BLaER1 treated with 17β-estradiol and CSF1 and Interleukin-3, amounts not matched to agents 10 nM and 100 nM (cell line): ENCODE data around the gene MLKL.

Source experiments
- H3K27ac ChIP-seq, 11 experiments: shearing (Covaris generic); formaldehyde crosslinking; 2 replicates each; pipeline ENCODE4 v1.8.1; 2022
- H3K27me3 ChIP-seq, 11 experiments: shearing (Covaris generic); formaldehyde crosslinking; 2 replicates each; pipeline ENCODE4 v1.8.1; 2022
- H3K36me3 ChIP-seq, 11 experiments: shearing (Covaris generic); formaldehyde crosslinking; 2 replicates each; pipeline ENCODE4 v1.8.1; 2022
- H3K4me1 ChIP-seq, 10 experiments: shearing (Covaris generic); formaldehyde crosslinking; 2 replicates each; pipeline ENCODE4 v1.8.1; 2022
- H3K4me2 ChIP-seq, 11 experiments: shearing (Covaris generic); formaldehyde crosslinking; 2 replicates each; pipeline ENCODE4 v1.8.1; 2022
- H3K4me3 ChIP-seq, 10 experiments: shearing (Covaris generic); formaldehyde crosslinking; 2 replicates each; pipeline ENCODE4 v1.8.1; 2022
- H3K9ac ChIP-seq, 11 experiments: shearing (Covaris generic); formaldehyde crosslinking; 2 replicates each; pipeline ENCODE4 v1.8.1; 2022
- H3K9me3 ChIP-seq, 11 experiments: shearing (Covaris generic); formaldehyde crosslinking; replicated peaks in 1 of 11; 2 replicates each; pipeline ENCODE4 v1.8.1; 2022
- H4K20me1 ChIP-seq, 11 experiments: shearing (Covaris generic); formaldehyde crosslinking; 2 replicates each; pipeline ENCODE4 v1.8.1; 2022
- Cebpa-rat ChIP-seq, 11 experiments: shearing (Covaris generic); IDR thresholded peaks; 2 replicates each; pipeline ENCODE4 v1.8.1; 2022

The MLKL gene

GRCh38 chr16:74635303-74635702 is 65.4 kb downstream of the MLKL start:
- H3K36me3 ChIP-seq, result peaks cover 98 to 100% (median 100%) of the 10 kb centered on the region in 11 experiments
- no peak for TF ChIP-seq Cebpa-rat (IDR thresholded peaks at IDR 0.05)
- no peaks in the 10 kb centered on the region for H3K27me3 ChIP-seq
- no peak overlapping the region for H3K4me2 ChIP-seq
- no peaks in the 10 kb centered on the region for H3K9me3 ChIP-seq
- H3K27ac ChIP-seq, result no peak overlapping the region
- no peak overlapping the region for H3K4me3 ChIP-seq
- peaks cover 0 to 81% (median 36%) of the 10 kb centered on the region in 11 experiments; a peak in 17 of 22 replicates for H4K20me1 ChIP-seq
- H3K4me1 ChIP-seq, result no peaks in the 10 kb centered on the region
- no peak overlapping the region for H3K9ac ChIP-seq

DNA sequence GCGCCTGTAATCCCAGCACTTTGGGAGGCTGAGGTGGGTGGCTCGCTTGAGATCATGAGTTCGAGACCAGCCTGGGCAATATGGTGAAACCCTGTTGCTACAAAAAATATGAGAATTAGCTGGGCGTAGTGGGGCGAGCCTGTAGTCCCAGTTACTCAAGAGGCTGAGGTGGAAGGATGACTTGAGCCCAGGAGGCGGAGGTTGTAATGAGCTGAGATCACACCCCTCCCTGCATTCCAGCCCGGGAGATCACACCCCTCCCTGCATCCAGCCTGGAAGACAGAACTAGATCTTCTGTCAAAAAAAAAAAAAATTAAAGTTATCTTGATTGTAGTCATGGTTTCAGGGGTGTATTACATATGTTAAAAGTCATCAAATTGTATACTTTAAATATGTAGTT is 67.0 kb downstream of the MLKL start:
- Histone ChIP-seq H3K36me3 (peaks cover 99 to 100% (median 100%) of the 10 kb centered on the region in 11 experiments), H4K20me1 (peaks cover 0 to 77% (median 37%) of the 10 kb centered on the region in 11 experiments; a peak in 17 of 22 replicates), H3K27ac (no peak overlapping the region), H3K9me3 (no peaks in the 10 kb centered on the region), H3K4me1 (no peaks in the 10 kb centered on the region), H3K4me2 (no peak overlapping the region), H3K9ac (no peak overlapping the region), H3K27me3 (no peaks in the 10 kb centered on the region), H3K4me3 (no peak overlapping the region)
- TF ChIP-seq Cebpa-rat (IDR thresholded peaks at IDR 0.05), result no peak

DNA sequence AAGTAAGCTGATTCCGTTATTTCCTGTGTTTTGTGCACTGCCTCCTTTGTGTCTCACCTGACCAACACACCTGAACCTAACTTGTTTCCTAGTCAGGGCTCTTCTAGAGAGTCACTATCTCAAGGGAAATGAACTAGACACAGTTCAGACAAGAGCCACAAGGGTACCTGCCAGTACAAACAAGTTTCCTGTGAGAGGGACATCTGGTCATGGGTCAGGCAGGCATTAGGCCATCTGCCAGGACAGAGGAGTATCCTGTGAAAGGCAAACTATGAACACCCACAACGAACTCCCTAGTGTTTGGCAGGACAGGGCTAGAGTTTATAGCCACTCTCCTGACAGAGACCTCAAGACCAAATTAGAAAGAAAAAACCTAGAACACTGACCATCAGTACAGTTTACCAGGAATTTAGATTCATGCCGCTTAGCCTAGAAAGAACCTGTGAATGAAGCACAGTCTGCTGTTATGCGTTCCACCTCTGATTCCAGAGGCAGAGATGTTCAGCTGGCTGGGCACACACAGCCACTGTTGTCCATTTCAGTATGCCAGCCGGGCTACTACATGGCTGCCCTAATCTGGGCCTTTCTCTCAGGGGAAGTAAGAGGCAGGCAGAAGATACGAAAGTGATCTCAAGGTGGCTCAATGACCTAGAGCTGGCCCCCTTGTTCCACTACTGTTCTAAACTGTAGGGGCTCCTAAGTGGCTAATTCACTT is 73.0 kb downstream of the MLKL start:
- no peak for TF ChIP-seq Cebpa-rat (IDR thresholded peaks at IDR 0.05)

DNA sequence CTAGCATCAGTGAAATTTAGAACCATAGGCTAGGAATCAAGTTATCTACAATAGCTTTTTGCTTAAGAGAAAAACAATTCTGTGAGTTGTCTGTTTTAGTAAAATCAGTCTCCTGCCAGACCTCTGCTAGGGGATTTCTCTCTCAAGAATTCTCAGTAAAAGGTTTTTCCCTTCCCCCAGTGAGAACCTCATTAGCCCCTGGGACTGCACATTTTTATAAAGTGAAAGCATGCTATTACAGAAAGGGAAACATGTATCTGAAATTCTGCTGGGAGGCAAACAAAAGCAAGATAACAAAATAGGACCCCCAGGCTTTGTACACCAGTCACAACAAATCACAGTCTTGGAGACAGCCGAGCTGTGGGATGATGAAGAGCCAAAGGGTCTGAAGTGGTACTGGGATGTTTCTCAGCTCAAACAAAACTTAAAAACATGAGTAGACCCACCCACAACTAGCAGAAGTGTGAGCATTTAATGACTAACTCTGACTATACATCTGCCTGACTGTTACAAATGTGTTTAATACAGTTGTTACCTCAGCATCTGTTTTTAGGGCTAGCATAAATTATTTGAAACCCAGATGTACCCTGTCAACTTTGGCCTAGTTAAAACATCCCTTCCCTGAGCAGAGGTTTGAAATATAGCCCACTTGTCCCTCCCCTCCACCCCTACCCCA is 73.8 kb downstream of the MLKL start:
- H4K20me1 ChIP-seq, result peaks cover 4 to 87% (median 74%) of the 10 kb centered on the region in 11 experiments; a peak in 19 of 22 replicates
- no peak overlapping the region for H3K27ac ChIP-seq
- peaks cover 100% of the 10 kb centered on the region in 11 experiments for H3K36me3 ChIP-seq
- H3K27me3 ChIP-seq, result no peaks in the 10 kb centered on the region
- no peaks in the 10 kb centered on the region for H3K9me3 ChIP-seq
- no peak overlapping the region for H3K9ac ChIP-seq
- H3K4me3 ChIP-seq, result no peak overlapping the region
- no peak overlapping the region for H3K4me2 ChIP-seq
- H3K4me1 ChIP-seq, result no peaks in the 10 kb centered on the region; a peak in 1 of 20 replicates
- no peak for TF ChIP-seq Cebpa-rat (IDR thresholded peaks at IDR 0.05)

More for the DNA sequence above, 73.0 kb downstream of the MLKL start:
- H3K36me3 ChIP-seq, result peaks cover 100% of the 10 kb centered on the region in 11 experiments
- H3K27me3 ChIP-seq, result no peaks in the 10 kb centered on the region
- peaks cover 4 to 87% (median 71%) of the 10 kb centered on the region in 11 experiments; a peak in 19 of 22 replicates for H4K20me1 ChIP-seq
- no peaks in the 10 kb centered on the region for H3K9me3 ChIP-seq
- peak overlapping the region in 1 of 11 experiments; percentile 7; a peak in 2 of 22 replicates for H3K9ac ChIP-seq
- H3K27ac ChIP-seq, result no peak overlapping the region; a peak in 1 of 22 replicates
- H3K4me2 ChIP-seq, result no peak overlapping the region
- no peaks in the 10 kb centered on the region; a peak in 1 of 20 replicates for H3K4me1 ChIP-seq
- no peak overlapping the region for H3K4me3 ChIP-seq

DNA sequence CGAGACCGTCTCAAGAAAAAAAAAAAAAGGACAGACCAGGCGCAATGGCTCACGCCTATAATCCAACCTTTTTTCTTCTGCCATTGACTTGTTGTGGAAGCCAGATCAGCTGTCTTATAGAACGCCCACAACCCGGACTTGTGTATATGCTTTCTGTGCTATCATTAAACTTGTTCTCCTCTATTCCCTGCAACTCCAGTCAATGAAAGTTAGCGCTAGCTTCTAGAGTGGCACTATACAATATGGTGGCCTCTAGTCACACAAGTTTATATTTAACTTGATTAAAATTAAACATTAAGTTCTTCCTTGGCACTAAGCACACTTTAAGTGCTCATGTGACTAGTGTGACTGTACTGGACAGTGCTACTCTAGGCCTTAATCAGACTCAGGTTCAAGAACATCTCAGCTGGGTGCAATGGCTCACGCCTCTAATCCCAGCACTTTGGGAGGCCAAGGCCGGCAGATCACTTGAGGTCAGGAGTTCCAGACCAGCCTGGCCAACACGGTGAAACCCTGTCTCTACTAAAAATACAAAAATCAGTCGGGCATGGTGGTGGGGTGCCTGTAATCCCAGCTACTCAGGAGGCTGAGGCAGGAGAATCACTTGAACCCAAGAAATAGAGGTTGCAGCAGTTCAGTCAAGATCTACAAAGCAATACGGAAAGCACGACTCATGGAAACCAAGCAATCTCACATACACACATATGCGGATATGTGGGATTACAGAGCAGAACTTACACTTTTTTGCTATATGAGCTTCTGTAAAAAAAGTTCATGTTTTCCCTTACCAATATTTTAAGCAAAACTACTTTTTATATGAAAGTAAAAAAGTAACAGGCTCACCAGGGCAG is 74.9 kb downstream of the MLKL start:
- no peak overlapping the region for H3K4me2 ChIP-seq
- no peak overlapping the region for H3K9ac ChIP-seq
- peaks cover 99 to 100% (median 100%) of the 10 kb centered on the region in 11 experiments for H3K36me3 ChIP-seq
- peaks cover 4 to 80% (median 74%) of the 10 kb centered on the region in 11 experiments; a peak in 19 of 22 replicates for H4K20me1 ChIP-seq
- no peaks in the 10 kb centered on the region for H3K9me3 ChIP-seq
- TF ChIP-seq Cebpa-rat (IDR thresholded peaks at IDR 0.05), result no peak
- no peaks in the 10 kb centered on the region; a peak in 1 of 20 replicates for H3K4me1 ChIP-seq
- no peaks in the 10 kb centered on the region for H3K27me3 ChIP-seq
- H3K27ac ChIP-seq, result no peak overlapping the region
- H3K4me3 ChIP-seq, result no peak overlapping the region

DNA sequence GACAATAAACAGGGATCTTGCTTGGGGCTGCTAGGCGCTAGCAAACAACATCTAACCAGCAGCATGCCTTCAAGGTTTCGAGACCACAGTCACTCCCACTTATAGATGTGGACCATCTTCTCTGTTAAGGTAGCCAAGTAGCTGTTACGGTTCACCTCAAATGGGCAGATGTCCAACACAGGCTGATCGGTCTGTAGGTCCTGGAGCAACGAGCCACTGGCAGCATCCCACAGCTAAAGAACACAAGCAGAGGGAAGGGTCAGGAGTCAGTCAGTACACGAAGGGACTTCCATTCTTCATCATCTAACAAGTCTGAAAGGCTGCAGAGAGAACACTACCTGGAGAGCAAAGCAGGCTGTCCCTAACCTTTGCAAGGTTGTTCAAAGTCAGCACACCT is 76.8 kb downstream of the MLKL start:
- peaks cover 4 to 76% (median 63%) of the 10 kb centered on the region in 11 experiments; a peak in 19 of 22 replicates for H4K20me1 ChIP-seq
- H3K36me3 ChIP-seq, result peaks cover 93 to 100% (median 98%) of the 10 kb centered on the region in 11 experiments

GRCh38 chr16:74623214-74623838 is 77.3 kb downstream of the MLKL start:
- H3K27ac ChIP-seq, result no peak overlapping the region
- no peaks in the 10 kb centered on the region; a peak in 1 of 20 replicates for H3K4me1 ChIP-seq
- no peak for TF ChIP-seq Cebpa-rat (IDR thresholded peaks at IDR 0.05)
- H3K36me3 ChIP-seq, result peaks cover 88 to 100% (median 97%) of the 10 kb centered on the region in 11 experiments
- H3K27me3 ChIP-seq, result no peaks in the 10 kb centered on the region
- H4K20me1 ChIP-seq, result peaks cover 4 to 71% (median 58%) of the 10 kb centered on the region in 11 experiments; a peak in 19 of 22 replicates
- H3K9ac ChIP-seq, result no peak overlapping the region
- H3K4me3 ChIP-seq, result no peak overlapping the region
- no peaks in the 10 kb centered on the region for H3K9me3 ChIP-seq
- no peak overlapping the region for H3K4me2 ChIP-seq

More for the DNA sequence above, 76.8 kb downstream of the MLKL start:
- H3K9me3 ChIP-seq, result no peaks in the 10 kb centered on the region
- no peak overlapping the region for H3K4me2 ChIP-seq
- no peak overlapping the region; a peak in 1 of 22 replicates for H3K9ac ChIP-seq
- H3K4me3 ChIP-seq, result no peak overlapping the region
- H3K4me1 ChIP-seq, result no peaks in the 10 kb centered on the region; a peak in 1 of 20 replicates
- H3K27me3 ChIP-seq, result no peaks in the 10 kb centered on the region
- TF ChIP-seq Cebpa-rat (IDR thresholded peaks at IDR 0.05), result no peak
- no peak overlapping the region for H3K27ac ChIP-seq

DNA sequence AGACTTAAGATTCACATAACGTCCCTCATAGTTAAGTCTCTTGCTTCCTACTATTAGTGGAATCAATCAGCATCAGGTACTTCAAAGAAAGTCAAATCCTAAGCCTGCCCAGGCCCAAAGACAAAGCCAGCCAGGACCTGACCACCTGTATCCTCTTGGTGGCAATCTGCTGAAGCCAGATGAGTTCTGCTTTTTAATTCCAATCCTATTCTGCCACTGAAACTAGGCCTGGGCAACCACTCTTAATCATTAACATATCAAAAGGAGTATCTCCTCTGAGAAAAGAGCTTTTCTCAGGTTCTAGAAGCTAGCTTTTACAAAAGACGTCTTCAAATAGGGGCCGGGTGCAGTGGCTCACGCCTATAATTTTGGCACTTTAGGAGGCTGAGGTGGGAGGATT is 78.7 kb downstream of the MLKL start:
- no peak overlapping the region for H3K4me3 ChIP-seq
- no peak for TF ChIP-seq Cebpa-rat (IDR thresholded peaks at IDR 0.05)
- peaks cover 0 to 10% (median 0%) of the 10 kb centered on the region in 10 experiments; a peak in 6 of 20 replicates for H3K4me1 ChIP-seq
- no peaks in the 10 kb centered on the region for H3K27me3 ChIP-seq
- peaks cover 4 to 58% (median 46%) of the 10 kb centered on the region in 11 experiments; a peak in 19 of 22 replicates for H4K20me1 ChIP-seq
- H3K27ac ChIP-seq, result no peak overlapping the region
- no peaks in the 10 kb centered on the region for H3K9me3 ChIP-seq
- H3K9ac ChIP-seq, result no peak overlapping the region
- H3K4me2 ChIP-seq, result no peak overlapping the region
- peaks cover 74 to 99% (median 88%) of the 10 kb centered on the region in 11 experiments for H3K36me3 ChIP-seq
